CD14-positive monocyte (primary cell): Measurements from ENCODE around the gene ZNG1B. TPM values are rescaled to one million over a fixed set of nuclear protein-coding genes. Genes with fewer than 3 reads are reported as not detected.
"Not testable (repeated sequence)": the region's sequence is repeated elsewhere in the genome, so short reads cannot be mapped to it uniquely, and the experiment has no call there.

ENCODE experiments used
- DNase-seq, 3 donors: peaks; one replicate each; pipeline ENCODE4 v3.0.0-alpha.2; 2011 to 2022
- H2AFZ ChIP-seq: 2 replicates; pipeline ENCODE4 v1.6.0; 2012; ENCODE audit warnings: mild to moderate bottlenecking, low read depth, low read length, inconsistent platforms; ENCODE audit not compliant: insufficient read depth, poor library complexity, severe bottlenecking
- H3K27ac ChIP-seq, 2 donors: 1 replicate in 1 of 2; 2 replicates in 1 of 2; pipeline ENCODE4 v1.5.1; 2012 to 2013; ENCODE audit warnings: low read length in 2 of 2, control low read depth in 1 of 2, inconsistent platforms in 1 of 2, low read depth in 1 of 2, mild to moderate bottlenecking in 1 of 2
- H3K27me3 ChIP-seq, 2 donors: one replicate each; pipeline versions ENCODE4 v1.6.0 to v1.6.1; 2011 to 2013; ENCODE audit warnings: low read length in 2 of 2; ENCODE audit not compliant: control insufficient read depth in 2 of 2, insufficient read depth in 2 of 2
- H3K36me3 ChIP-seq, 2 donors: replicated peaks in 1 of 2; 1 replicate in 1 of 2; 2 replicates in 1 of 2; pipeline versions ENCODE4 v1.5.1 to v1.6.1; 2012 to 2013; ENCODE audit warnings: low read length in 2 of 2, control low read depth in 1 of 2, inconsistent platforms in 1 of 2, mild to moderate bottlenecking in 1 of 2; ENCODE audit not compliant: insufficient read depth in 2 of 2, control insufficient read depth in 1 of 2
- H3K4me1 ChIP-seq, 2 donors: 1 replicate in 1 of 2; 2 replicates in 1 of 2; pipeline versions ENCODE4 v1.5.1 to v1.6.1; 2012 to 2013; ENCODE audit warnings: low read length in 2 of 2, control low read depth in 1 of 2, inconsistent platforms in 1 of 2, mild to moderate bottlenecking in 1 of 2, moderate library complexity in 1 of 2; ENCODE audit not compliant: insufficient read depth in 2 of 2, control insufficient read depth in 1 of 2
- H3K4me2 ChIP-seq: replicated peaks from 2 replicates; pipeline ENCODE3; 2012; ENCODE audit warnings: low read length, moderate library complexity, mild to moderate bottlenecking; ENCODE audit not compliant: poor library complexity, severe bottlenecking; ENCODE audit errors: extremely low read depth
- H3K4me3 ChIP-seq, 3 experiments: fragments of 200-600 bp in 1 of 3; sonication (generic) in 1 of 3; replicated peaks in 1 of 3; 1 replicate in 2 of 3; 2 replicates in 1 of 3; pipeline ENCODE4 v1.5.1; 2011 to 2013; ENCODE audit warnings: low read length in 3 of 3, mild to moderate bottlenecking in 3 of 3, control low read depth in 2 of 3, low read depth in 2 of 3, inconsistent platforms in 1 of 3, moderate library complexity in 1 of 3
- H3K79me2 ChIP-seq: 2 replicates; pipeline ENCODE4 v1.6.0; 2012; ENCODE audit warnings: mild to moderate bottlenecking, control low read depth, inconsistent platforms, low read length, moderate library complexity; ENCODE audit not compliant: insufficient read depth
- H3K9ac ChIP-seq: 2 replicates; pipeline ENCODE4 v1.6.0; 2017; ENCODE audit warnings: low read length, mild to moderate bottlenecking; ENCODE audit not compliant: insufficient read depth, poor library complexity, severe bottlenecking
- H3K9me3 ChIP-seq, 2 donors: replicated peaks in 1 of 2; 1 replicate in 1 of 2; 2 replicates in 1 of 2; pipeline versions ENCODE4 v1.5.1 to v1.6.1; 2012 to 2013; ENCODE audit warnings: low read length in 2 of 2, control low read depth in 1 of 2; ENCODE audit not compliant: control insufficient read depth in 1 of 2, insufficient read depth in 1 of 2
- H4K20me1 ChIP-seq: 2 replicates; pipeline ENCODE4 v1.6.0; 2012; ENCODE audit warnings: mild to moderate bottlenecking, low read length, control low read depth, moderate library complexity; ENCODE audit not compliant: insufficient read depth
- H3K27ac Mint-ChIP-seq, 7 donors: one replicate each; pipeline ENCODE4 v1.8.0; 2020; ENCODE audit warnings: mild to moderate bottlenecking in 7 of 7, mixed read lengths in 7 of 7, moderate library complexity in 6 of 7, inconsistent platforms in 2 of 7
- H3K27me3 Mint-ChIP-seq, 3 donors: one replicate each; pipeline ENCODE4 v1.8.0; 2021 to 2022; ENCODE audit warnings: low read depth in 3 of 3, mild to moderate bottlenecking in 3 of 3, mixed read lengths in 3 of 3, moderate library complexity in 3 of 3, inconsistent platforms in 1 of 3
- H3K36me3 Mint-ChIP-seq, 2 donors: one replicate each; pipeline ENCODE4 v1.8.0; 2020; ENCODE audit warnings: mixed read lengths in 2 of 2, inconsistent platforms in 1 of 2, mild to moderate bottlenecking in 1 of 2
- H3K4me1 Mint-ChIP-seq: one replicate; pipeline ENCODE4 v1.8.0; 2020; ENCODE audit warnings: mild to moderate bottlenecking, mixed read lengths
- H3K4me3 Mint-ChIP-seq, 2 donors: one replicate each; pipeline ENCODE4 v1.8.0; 2020; ENCODE audit warnings: mild to moderate bottlenecking in 2 of 2, mixed read lengths in 2 of 2, moderate library complexity in 1 of 2
- H3K9me3 Mint-ChIP-seq, 7 donors: one replicate each; pipeline ENCODE4 v1.8.0; 2020 to 2022; ENCODE audit warnings: mixed read lengths in 7 of 7, mild to moderate bottlenecking in 6 of 7, moderate library complexity in 6 of 7, inconsistent platforms in 2 of 7
- WGBS: methylation state at CpG from one replicate; pipeline ENCODE4 v1.1.5; 2013; ENCODE audit warnings: missing lambda C conversion rate; ENCODE audit not compliant: insufficient coverage; 5-methylcytosine and 5-hydroxymethylcytosine counted together
- intact Hi-C, 2 donors: fragments of 100-400 bp; cut with micrococcal nuclease; formaldehyde crosslinking; loops; one replicate each; pipeline versions ENCODE4 v1.15.0 to v1.15.1; 2023
- polyA plus RNA-seq, 3 donors: library from polyadenylated mRNA; depleted of rRNA in 1 of 3; unstranded in 2 of 3; stranded (reverse) in 1 of 3; fragments of 300-500 nt in 2 of 3; fragments of >200 nt in 1 of 3; fragmentation: Illumina TruSeq in 2 of 3; gene quantifications; 1 replicate in 2 of 3; 2 replicates in 1 of 3; pipeline ENCODE4 v1.2.3, GENCODE V29; 2012 to 2021

Gene ZNG1B
- polyA plus RNA-seq, 3 donors, result 38.3 to 55.0 (median 49.8) TPM

DNA sequence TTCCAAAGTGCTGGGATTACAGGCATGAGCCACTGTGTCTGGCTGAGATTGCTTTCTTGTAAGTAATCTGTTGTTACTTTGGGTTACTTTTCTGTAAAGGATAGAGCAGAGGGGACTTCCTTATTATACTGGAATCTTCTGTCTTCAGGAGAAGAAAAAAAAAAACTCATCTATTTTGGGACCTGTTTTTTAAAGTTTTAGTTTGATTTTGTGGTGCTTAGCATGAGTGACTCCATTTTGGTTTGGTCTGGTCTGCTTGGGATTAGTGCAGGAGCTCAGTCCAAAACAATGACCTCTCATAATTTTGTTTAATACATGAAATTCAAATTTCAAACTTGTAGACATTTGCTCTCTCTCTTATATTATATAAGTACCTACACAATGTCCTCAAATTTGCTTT, 4.0 kb upstream of the ZNG1B start:
- H3K27ac ChIP-seq, result peak overlapping the region; percentile 54 to 61
- H4K20me1 ChIP-seq, H3K36me3 ChIP-seq, H3K9ac ChIP-seq, H3K4me2 ChIP-seq, H3K4me3 Mint-ChIP-seq, H3K27me3 Mint-ChIP-seq, DNase-seq, intact Hi-C loops, H2AFZ ChIP-seq, H3K4me3 ChIP-seq, H3K79me2 ChIP-seq, H3K36me3 Mint-ChIP-seq, H3K9me3 Mint-ChIP-seq, H3K27me3 ChIP-seq, H3K9me3 ChIP-seq: not testable (repeated sequence)
- Mint-ChIP-seq H3K4me1 (peaks cover 11% of the 10 kb centered on the region), H3K27ac (peak overlapping the region; percentile 64 to 83 (median 76))
- H3K4me1 ChIP-seq, result peaks cover 9 to 15% of the 10 kb centered on the region in 2 donors

DNA sequence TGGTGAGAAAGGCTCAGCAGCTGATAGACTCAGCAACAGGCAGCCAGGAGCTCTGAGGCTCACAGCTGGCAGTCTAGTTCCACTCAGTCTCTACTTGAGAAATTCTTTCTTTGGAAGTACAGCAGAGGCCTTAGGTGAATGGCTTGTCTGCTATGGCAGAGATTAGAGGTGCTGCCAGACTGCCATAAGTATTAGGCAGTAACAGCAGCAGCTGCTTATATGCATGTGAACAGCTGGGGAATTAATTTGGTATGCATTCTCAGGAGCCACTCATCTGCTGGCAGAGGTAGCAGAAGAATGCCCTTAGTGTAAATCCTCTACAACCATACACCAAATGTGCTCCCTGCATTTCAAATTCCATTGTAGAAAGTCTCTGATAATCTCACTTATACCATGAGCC, 28.3 kb downstream of the ZNG1B start:
- H3K27ac ChIP-seq, H3K9me3 Mint-ChIP-seq, H3K27me3 ChIP-seq, H3K9ac ChIP-seq, H3K27me3 Mint-ChIP-seq, H3K27ac Mint-ChIP-seq, H3K36me3 Mint-ChIP-seq, H3K4me2 ChIP-seq, H3K4me3 Mint-ChIP-seq, H3K36me3 ChIP-seq, H2AFZ ChIP-seq, H3K4me3 ChIP-seq, DNase-seq, H4K20me1 ChIP-seq, H3K4me1 ChIP-seq, H3K4me1 Mint-ChIP-seq, H3K9me3 ChIP-seq, H3K79me2 ChIP-seq, intact Hi-C loops: not testable (repeated sequence)

DNA sequence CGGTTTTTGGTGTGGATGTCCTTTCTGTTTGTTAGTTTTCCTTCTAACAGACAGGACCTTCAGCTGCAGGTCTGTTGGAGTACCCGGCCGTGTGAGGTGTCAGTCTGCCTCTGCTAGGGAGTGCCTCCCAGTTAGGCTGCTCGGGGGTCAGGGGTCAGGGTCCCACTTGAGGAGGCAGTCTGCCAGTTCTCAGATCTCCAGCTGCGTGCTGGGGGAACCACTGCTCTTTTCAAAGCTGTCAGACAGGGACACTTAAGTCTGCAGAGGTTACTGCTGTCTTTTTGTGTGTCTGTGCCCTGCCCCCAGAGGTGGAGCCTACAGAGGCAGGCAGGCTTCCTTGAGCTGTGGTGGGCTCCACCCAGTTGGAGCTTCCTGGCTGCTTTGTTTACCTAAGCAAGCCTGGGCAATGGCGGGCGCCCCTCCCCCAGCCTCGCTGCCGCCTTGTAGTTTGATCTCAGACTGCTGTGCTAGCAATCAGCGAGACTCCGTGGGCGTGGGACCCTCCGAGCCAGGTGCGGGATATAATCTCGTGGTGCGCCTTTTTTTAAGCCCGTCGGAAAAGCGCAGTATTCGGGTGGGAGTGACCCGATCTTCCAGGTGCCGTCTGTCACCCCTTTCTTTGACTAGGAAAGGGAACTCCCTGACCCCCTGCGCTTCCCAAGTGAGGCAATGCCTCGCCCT, 39.3 kb downstream of the ZNG1B start:
- H3K4me3 Mint-ChIP-seq, H3K9me3 ChIP-seq, H3K4me2 ChIP-seq, H3K79me2 ChIP-seq, H3K9ac ChIP-seq, H2AFZ ChIP-seq, H3K4me1 Mint-ChIP-seq, H3K4me3 ChIP-seq, H3K36me3 ChIP-seq, H3K27ac ChIP-seq, intact Hi-C loops, H3K9me3 Mint-ChIP-seq, DNase-seq, H3K27me3 ChIP-seq, H4K20me1 ChIP-seq, H3K4me1 ChIP-seq, H3K27me3 Mint-ChIP-seq: not testable (repeated sequence)
- Mint-ChIP-seq H3K27ac (peak overlapping the region in 1 of 7 donors; percentile 66), H3K36me3 (peaks cover 18 to 27% of the 10 kb centered on the region in 2 donors)
- WGBS, result 94% methylated on average over 4 of the region's 24 CpGs

DNA sequence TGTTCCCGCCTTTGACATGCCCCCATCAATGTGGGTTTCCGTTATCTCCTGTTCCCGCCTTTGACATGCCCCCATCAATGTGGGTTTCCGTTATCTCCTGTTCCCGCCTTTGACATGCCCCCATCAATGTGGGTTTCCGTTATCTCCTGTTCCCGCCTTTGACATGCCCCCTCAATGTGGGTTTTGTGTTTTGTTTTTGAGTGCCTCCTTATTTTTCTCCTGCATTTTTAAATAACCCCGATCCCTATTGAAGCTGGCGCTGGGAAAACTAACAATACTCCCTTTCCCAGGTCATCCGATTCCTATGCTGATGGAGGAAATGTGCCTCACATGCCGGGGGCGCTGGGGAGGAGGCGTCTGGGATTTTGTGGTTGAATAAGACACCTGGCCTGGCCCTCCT, 59.0 kb downstream of the ZNG1B start:
- H4K20me1 ChIP-seq, H3K27ac ChIP-seq, H3K27ac Mint-ChIP-seq, H3K4me2 ChIP-seq, H3K79me2 ChIP-seq, H3K9ac ChIP-seq, H3K4me1 ChIP-seq, intact Hi-C loops, H2AFZ ChIP-seq, H3K4me3 ChIP-seq, H3K36me3 ChIP-seq, H3K9me3 ChIP-seq, DNase-seq, H3K4me3 Mint-ChIP-seq: not testable (repeated sequence)
- peaks cover 17% of the 10 kb centered on the region for H3K4me1 Mint-ChIP-seq
- H3K27me3 Mint-ChIP-seq, result peaks cover 5 to 42% (median 29%) of the 10 kb centered on the region in 3 donors
- H3K27me3 ChIP-seq, result peaks cover 9 to 23% of the 10 kb centered on the region in 2 donors
- WGBS, result no CpG with 5 or more reads among the region's 13 CpGs
- H3K9me3 Mint-ChIP-seq, result peaks cover 0 to 11% (median 0%) of the 10 kb centered on the region in 7 donors
- peaks cover 6 to 14% of the 10 kb centered on the region in 2 donors for H3K36me3 Mint-ChIP-seq
